IPS-18c (cell line): ENCODE data around the gene FGF5.
"Not testable (repeated sequence)": the region's sequence is repeated elsewhere in the genome, so short reads cannot be mapped to it uniquely, and the experiment has no call there.

Experiments used
- H3K4me3 ChIP-seq: 2 replicates; pipeline ENCODE4 v1.7.0; 2013; ENCODE audit warnings: low read depth, mild to moderate bottlenecking, low read length, moderate library complexity; ENCODE audit not compliant: insufficient read depth
- H3K9me3 ChIP-seq: one replicate; pipeline ENCODE4 v1.6.1; 2013; ENCODE audit warnings: mild to moderate bottlenecking, low read length, moderate library complexity; ENCODE audit not compliant: control insufficient read depth, insufficient read depth

FGF5 gene

DNA sequence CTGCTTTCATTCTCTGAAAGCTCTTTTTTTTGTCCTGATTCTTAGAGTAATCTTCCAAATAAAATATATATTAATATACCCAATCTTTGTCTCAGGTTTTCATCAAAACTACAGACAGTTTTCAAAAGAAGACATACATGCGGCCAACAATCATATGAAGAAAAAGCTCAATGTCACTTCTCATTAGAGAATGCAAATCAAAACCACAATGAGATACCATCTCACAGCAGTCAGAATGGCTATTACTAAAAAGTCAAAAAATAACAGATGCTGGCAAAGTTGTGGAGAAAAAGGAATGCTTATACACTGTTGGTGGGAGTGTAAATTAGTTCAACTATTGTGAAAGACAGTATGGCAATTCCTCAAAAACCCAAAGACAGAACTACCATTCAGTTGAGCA lies 19.0 kb upstream of the FGF5 start:
- H3K4me3 ChIP-seq, H3K9me3 ChIP-seq: not testable (repeated sequence)

DNA sequence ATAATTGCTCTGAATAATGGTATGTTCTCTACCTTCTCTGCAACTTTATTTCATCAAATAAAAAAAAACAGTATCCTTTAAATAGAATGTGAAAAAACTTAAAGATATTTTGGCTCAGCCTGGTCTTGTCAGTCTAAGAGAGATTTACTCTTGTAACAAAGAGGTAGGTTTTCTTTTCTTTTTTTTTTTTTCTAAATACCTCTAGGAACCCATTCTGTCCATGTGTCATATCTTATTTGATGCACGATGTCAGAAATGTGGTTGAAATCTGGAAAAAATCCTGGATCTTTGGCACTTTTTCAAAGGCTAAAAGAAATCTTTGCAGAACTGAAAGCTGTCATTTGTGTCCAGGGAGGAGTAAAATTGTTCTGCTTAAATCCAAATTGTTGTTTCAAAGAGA lies 17.3 kb upstream of the FGF5 start:
- no peak overlapping the region for H3K4me3 ChIP-seq
- no peaks in the 10 kb centered on the region for H3K9me3 ChIP-seq

DNA sequence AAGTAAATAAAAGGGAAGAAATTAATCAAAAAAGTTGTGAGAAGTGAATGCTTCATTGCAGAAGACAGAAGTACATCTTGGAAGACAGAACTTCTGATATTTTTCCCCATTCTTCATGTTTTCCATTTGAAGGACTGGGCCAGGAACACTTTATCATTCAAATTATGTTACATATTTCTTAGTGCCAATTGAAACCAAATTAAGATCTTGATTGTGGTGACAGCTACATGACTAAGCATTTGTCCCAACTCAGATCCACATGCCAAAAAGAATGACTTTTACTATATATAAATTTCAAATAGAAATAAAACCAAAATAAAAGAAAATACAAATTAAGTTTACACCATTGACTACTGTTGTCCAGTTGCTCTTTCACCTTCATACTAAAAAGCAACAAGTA lies 14.0 kb upstream of the FGF5 start:
- H3K4me3 ChIP-seq, result no peak overlapping the region
- no peaks in the 10 kb centered on the region for H3K9me3 ChIP-seq

DNA sequence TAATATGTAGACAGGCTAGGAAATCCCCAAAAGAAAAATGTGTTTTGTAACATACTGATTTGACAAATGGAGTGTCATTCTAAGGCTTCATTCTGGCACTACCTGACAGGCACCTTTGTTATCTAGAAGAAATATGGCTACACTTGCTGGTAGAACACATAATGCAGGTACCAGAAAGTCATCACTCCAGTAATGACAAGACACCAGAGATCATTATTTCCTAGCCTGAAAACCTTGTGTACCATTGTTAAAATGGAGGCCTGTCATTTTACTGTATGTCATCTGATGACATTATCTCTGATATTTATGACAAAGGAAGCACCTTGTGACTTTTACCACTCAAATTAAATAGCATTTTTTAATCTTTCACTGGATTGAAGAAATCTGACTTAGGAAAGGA lies 13.5 kb upstream of the FGF5 start:
- Histone ChIP-seq H3K4me3 (no peak overlapping the region), H3K9me3 (no peaks in the 10 kb centered on the region)

DNA sequence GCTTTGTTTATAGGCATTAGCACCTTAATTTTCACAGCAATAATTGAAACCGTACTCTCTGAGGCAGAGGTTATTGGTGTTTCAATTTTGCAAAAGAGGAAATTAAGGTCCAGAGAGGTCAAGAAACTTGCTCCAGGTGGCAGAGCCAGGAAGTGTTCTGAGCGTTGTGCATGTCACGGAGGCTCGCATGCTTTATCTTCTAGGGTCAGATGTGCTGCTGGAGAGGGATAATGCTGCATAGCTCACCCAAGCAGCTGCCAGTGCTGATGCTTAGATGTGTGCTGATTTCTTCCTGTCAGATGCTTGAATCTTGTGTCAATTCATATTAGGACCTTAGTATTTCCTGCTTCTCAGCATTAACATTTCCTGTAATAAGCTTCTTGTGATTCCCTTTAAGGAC lies 13.0 kb upstream of the FGF5 start:
- H3K9me3 ChIP-seq, result no peaks in the 10 kb centered on the region
- no peak overlapping the region for H3K4me3 ChIP-seq

DNA sequence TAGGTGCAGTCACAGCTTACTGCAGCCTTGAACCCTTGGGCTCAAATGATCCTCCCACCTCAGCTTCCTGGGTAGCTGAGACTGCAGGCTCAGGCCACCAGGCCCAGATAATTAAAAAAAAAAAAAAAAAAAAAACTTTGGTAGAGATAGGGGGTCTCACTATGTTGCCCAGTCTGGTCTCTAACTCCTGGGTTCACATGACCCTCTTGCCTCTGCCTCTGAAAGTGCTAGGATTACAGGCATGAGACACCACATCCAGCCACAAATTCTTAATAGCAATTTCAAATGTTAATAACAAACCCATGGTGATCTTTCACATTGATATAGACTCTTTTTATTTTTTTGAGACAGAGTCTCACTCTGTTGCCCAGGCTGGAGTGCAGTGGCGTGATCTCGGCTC lies 12.3 kb upstream of the FGF5 start:
- no peak overlapping the region for H3K4me3 ChIP-seq
- H3K9me3 ChIP-seq, result no peaks in the 10 kb centered on the region

DNA sequence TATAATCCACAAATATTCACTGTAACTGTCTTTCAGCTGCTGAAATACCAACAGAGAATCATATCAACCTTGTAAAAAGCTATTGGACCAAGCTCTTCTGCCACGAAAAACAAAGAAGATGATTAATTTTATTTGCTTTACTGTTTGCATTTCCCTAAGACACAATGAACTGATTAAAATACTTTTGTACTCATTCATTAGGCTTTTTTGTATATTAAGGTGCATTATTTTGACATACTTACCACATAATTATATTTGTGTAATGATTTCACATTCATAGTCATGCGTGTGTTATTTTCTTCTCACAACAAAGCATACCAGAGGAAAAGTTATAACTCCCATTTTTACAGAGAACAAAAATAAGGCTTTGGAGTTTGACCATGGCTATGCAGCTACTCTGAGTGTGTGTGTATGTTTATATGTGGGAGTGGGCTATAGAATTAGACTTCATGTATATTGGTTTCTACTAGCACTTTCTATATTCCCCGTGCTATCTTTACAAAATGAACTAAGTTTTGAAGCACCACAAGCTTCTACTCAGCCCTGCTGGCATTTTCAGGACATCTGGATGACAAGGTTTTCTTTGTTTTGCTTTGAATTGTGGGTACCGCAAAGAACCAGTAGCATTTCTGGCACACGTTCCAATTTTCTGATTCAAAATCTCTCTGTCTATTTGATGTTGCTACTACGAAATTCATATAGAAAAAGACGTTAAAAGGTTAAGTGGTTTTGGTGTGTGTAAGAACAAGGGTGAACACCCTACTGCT lies 11.0 kb upstream of the FGF5 start:
- Histone ChIP-seq H3K9me3 (no peaks in the 10 kb centered on the region), H3K4me3 (no peak overlapping the region)

DNA sequence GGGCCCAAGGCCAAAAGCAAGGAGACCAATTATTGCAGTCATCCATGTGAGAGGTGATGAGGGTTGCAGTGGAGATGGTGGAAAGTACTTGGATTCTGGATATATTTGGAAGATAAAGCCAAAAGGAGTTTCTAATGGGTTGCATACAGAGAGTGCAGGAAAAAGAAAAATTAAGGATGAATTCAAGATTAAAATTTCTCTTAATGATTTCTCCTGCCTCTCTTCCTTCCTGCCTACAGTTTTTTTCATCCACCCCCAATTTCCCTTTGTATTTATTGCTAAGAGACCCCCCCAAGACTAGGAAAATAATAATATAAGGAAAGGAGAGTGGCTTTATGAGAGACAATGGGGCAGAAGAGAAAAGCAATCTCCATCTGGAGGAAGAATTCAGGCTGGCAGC lies 8.6 kb upstream of the FGF5 start:
- Histone ChIP-seq H3K4me3 (no peak overlapping the region), H3K9me3 (no peaks in the 10 kb centered on the region)

DNA sequence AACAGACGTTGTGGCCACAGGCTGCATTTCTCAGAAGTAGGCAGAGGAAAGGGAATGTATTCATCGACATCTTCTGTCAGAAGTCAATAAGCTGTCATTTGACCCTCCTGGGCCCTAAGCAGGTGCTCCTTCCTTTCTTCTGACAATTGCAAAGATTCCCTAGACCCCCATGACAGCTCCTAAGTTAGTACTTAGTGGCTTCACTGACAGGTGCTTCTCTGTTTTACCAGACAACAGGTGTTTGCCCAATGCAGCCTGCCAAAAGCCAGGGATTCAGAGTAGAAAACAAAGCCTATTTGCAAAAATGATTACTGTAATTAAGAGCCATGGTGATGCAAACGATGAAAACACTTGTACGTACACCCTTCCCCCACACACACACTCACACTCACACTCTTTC lies 7.5 kb upstream of the FGF5 start:
- Histone ChIP-seq H3K4me3 (no peak overlapping the region), H3K9me3 (no peaks in the 10 kb centered on the region)

DNA sequence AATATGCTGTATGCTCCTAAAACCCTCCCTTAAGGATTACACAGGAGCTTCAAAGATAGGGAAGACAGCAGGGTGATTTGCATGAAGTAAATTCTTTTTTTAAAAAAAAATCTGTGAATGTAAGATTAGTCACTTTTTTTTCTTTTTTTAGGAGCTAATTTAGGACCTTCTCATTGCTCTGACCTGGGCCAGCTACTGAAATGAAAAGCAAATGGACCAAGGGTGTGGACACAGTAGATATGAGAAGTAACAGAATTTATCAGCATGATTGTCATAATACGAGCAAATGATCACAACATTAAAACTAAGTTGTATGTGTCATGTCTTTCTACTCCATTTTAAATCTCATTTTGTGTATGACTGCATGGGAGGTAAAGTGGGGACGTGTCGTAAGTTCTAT lies 6.6 kb upstream of the FGF5 start:
- no peaks in the 10 kb centered on the region for H3K9me3 ChIP-seq
- no peak overlapping the region for H3K4me3 ChIP-seq

DNA sequence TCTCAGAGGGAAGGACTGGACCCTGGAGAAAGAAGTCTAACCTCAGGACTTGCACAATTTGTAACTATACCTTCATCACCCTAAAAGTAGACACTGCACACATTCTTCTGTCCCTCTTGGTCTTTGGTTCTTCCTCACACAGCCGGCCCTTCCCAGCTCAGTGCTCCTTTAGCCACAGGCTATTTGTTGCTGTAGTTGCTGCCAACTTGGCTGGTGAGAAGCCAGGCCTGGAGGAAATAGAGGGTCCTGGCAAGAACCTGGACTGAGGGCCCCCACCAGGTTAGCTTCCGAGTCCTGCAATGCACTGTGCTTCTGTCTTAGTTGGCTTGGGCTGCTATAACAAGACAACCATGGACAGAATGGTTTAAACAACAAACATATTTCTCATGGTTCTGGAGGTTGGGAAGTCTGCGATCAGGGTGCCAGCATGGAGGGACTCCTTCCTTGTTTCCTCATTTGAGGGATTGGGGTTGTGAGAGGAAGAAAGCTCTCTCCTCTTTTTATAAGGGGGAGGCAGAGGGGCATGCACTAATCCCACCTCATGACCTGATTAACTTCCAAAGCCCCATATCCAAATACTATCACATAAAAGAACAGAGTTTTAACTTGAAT lies 4.4 kb upstream of the FGF5 start:
- H3K9me3 ChIP-seq, result no peaks in the 10 kb centered on the region
- H3K4me3 ChIP-seq, result no peak overlapping the region

DNA sequence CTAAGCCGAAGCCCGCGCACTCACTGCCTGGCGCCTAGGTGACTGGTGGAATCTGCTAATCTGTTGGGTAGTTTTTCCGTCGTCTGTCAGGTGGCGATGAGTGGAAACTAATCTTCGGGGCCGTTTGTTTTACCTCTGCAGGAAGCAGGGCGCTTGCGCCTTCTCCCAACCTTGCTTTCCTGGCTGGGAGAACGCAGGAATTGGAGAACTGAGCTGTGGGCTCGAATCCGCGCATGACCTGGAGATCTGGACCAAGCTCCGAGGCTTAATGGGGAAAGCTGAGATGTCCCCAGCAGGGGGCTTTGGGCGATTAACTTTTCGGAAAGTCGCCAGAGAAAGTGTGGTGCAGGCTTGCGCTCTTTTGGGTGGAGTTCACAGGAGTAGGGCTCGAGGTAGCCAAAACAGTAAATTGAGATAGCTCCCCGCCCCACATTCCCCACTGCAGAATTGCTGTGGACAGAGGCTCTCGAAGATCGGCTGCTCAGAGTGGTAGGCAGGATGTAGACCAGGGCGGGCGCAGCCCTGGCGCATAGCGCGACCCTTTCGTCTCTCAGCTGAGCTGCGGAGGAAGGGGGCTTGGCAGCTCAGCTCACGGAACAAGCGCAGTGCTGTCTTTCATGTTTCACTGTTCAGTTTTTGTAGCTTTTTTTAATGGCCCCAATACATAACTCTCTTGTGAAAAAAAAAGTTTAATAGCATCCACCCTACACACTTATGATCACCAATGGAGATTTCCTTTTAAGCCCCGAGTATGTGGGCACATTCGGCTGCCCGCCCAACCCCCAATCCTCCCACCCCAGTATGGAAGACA lies 2.7 kb upstream of the FGF5 start:
- Histone ChIP-seq H3K9me3 (no peaks in the 10 kb centered on the region), H3K4me3 (peak overlapping the region; percentile 36)

DNA sequence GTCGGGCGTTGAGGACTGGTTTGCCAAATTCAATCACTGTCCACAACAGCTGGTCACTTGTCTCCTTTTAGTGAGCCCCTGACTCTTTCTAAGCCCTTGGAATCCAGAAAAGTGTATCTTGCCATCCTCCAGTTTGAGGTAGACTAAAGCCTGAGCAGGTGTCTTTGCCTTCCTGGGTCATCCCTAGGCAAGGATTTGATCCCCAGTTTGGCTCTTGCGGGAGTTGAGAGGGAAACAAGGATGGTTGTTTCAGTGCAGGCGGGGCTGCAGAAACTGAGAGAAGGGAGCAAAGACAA lies 2.2 kb upstream of the FGF5 start:
- Histone ChIP-seq H3K4me3 (no peak overlapping the region), H3K9me3 (no peaks in the 10 kb centered on the region)

DNA sequence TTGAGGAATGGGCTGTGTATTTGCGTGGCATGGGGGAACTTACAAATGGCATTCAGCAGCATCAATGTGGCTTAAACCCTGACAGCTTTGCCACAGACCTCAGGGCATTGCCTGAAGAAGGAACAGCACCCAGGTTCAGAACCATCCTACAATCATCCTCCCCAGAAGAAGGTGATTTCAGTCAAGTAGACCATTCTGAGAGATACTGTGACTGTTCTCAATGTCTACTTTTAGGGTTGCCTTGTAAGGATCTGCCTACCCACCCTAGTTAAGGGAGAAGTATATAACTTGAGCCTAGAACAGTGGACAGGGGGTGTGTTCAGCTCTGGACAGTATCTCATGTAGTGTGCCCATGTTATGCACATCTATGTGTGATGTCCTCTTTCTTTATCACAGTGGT lies 1.6 kb upstream of the FGF5 start:
- no peaks in the 10 kb centered on the region for H3K9me3 ChIP-seq
- H3K4me3 ChIP-seq, result no peak overlapping the region

DNA sequence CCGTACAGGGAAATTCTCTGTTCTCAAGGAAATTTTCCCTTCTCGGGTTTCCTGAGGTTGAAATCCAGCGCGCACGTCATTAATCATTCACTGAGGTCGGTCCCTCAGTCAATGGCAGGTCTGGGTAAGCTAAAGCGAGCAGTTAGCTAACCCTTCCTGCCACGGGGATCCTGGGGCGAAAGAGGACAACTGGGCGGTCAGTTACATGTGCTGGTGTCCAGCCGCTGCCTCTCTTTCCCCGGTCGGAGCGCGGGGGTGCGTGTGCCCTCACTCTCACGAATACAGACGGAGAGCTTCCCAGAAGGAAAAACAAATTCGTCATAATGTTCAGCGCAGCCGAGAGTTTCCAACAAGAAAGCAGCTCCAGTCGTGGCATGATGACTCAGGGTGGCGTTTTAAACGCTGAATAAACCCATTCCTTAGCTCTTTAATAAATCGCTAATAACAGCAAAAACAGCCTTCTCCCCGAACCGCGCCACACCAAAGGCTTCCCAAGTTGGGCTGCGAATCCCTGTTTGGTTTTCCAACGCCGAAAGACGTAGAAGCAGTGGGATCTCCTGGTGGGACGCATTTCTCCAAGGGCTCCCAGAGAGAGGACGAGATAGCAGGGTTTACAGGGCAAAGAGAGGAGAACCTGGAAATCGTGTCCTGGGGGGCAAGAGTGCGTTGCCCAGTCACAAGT lies 752 bp upstream of the FGF5 start:
- Histone ChIP-seq H3K9me3 (no peaks in the 10 kb centered on the region), H3K4me3 (peak overlapping the region; percentile 49; the same call in 1 of the 2 replicates)

DNA sequence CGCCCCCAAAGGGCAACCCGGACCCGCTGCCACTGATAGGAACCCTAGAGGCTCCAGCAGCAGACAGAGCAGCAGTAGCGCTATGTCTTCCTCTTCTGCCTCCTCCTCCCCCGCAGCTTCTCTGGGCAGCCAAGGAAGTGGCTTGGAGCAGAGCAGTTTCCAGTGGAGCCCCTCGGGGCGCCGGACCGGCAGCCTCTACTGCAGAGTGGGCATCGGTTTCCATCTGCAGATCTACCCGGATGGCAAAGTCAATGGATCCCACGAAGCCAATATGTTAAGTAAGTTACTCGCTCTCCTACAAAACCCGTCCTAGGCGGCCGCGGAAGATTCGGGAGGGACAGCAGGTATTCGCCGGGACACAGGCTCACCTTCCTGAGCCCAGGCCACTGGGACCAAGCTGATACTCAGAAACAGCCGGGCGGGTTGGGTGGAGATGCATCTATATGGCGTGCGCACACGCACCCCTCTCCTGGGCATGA lies 477 bp downstream of the FGF5 start:
- Histone ChIP-seq H3K4me3 (peak overlapping the region; percentile 49), H3K9me3 (no peaks in the 10 kb centered on the region)

DNA sequence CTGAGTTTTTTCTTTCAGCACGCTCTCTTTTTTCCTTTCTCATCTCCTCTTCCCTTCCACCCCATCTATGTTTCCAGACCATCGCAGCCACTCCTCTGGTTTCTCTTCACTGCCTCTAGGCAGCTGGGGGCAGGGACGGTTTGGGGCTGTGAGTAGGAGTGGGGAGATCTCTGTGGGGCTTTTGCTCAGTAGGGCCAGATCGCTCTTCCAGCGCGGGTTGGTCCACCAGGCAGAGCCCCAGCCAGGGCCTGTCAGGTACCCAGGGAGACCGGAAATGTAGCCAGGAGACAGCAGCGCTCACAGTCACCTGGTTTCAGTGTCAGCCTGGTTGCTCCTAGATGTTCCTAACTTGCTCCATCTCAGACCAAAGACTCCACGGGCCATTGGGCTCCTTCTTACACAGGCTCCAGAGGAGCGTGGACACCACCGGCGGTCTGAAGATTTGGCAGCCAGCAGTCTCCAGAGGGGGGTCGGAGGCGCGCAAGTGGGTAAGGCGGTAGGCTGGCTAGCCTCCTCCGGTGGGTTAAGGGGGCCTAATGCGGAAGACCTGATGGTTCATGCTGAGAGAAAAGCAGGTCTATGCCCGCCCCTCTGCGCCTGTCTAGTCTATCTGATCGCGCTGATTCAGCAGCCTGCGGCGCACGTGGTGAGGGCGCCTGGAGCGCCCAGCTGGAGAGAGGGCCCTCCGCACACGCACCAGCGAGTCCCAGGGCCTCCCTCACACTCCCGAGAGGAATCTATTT lies 1.8 kb downstream of the FGF5 start:
- H3K9me3 ChIP-seq, result no peaks in the 10 kb centered on the region
- H3K4me3 ChIP-seq, result peak overlapping the region; percentile 9; the same call in 1 of the 2 replicates
